ENCODE data around the gene UQCRC1.

GRCh38 chr3:48619541-48620524, 10.4 kb upstream of the UQCRC1 start:
- TF ChIP-seq GATA2 (IDR thresholded peaks at IDR 0.05; ENCODE audit: low read depth, low read length) (no peak), GATA3 (IDR thresholded peaks at IDR 0.05; ENCODE audit: low read depth, low read length) (no peak)
